HL-60 (cell line): ENCODE results near the gene ITGA5.

Experiments
- DNase-seq, 2 experiments: peaks; one replicate each; pipeline ENCODE4 v3.0.0-alpha.2; 2010 to 2020; ENCODE audit warnings: low read depth in 1 of 2, low spot score in 1 of 2
- H3K27ac ChIP-seq: fragments of 250-450 bp; sonication (Bioruptor Pico); replicated peaks from 2 replicates; pipeline ENCODE4 v1.5.1; 2020; ENCODE audit warnings: mild to moderate bottlenecking, moderate library complexity
- H3K27me3 ChIP-seq: fragments of 250-450 bp; sonication (Bioruptor Pico); 2 replicates; pipeline ENCODE4 v1.5.1; 2021; ENCODE audit warnings: mild to moderate bottlenecking, moderate library complexity; ENCODE audit not compliant: insufficient read depth, poor library complexity, severe bottlenecking
- H3K4me3 ChIP-seq: replicated peaks from 2 replicates; pipeline ENCODE4 v1.5.1; 2011; ENCODE audit warnings: mild to moderate bottlenecking, control low read depth, low read length; ENCODE audit not compliant: insufficient read depth
- CTCF ChIP-seq: IDR thresholded peaks from one replicate; pipeline ENCODE4 v1.5.1; 2011; ENCODE audit warnings: low read length, control low read depth, inconsistent platforms; ENCODE audit not compliant: insufficient read depth
- GABPA ChIP-seq: IDR thresholded peaks from 2 replicates; pipeline ENCODE4 v1.6.1; 2012; ENCODE audit warnings: low read depth
- POLR2AphosphoS5 ChIP-seq: IDR thresholded peaks from 2 replicates; pipeline ENCODE4 v1.6.1; 2012; ENCODE audit warnings: low read depth
- REST ChIP-seq: IDR thresholded peaks from 2 replicates; pipeline ENCODE4 v1.6.1; 2012; ENCODE audit warnings: low read depth; ENCODE audit not compliant: insufficient replicate concordance
- SPI1 ChIP-seq: IDR thresholded peaks from 2 replicates; pipeline ENCODE4 v1.6.1; 2012; ENCODE audit warnings: low read depth, mild to moderate bottlenecking, borderline replicate concordance

Gene ITGA5

GRCh38 chr12:54404061-54405004, 14.7 kb downstream of the ITGA5 start:
- no peak overlapping the region; the same call in 1 of the 2 replicates for H3K27ac ChIP-seq
- peak in 1 of 2 experiments; percentile 60 for DNase-seq
- no peaks in the 10 kb centered on the region for H3K27me3 ChIP-seq
- H3K4me3 ChIP-seq = no peak overlapping the region
- peak; percentile 98 for TF ChIP-seq CTCF
- TF ChIP-seq SPI1 = no peak

GRCh38 chr12:54401119-54401518, 17.9 kb downstream of the ITGA5 start:
- Histone ChIP-seq H3K4me3 (no peak overlapping the region), H3K27me3 (no peaks in the 10 kb centered on the region), H3K27ac (no peak overlapping the region)
- no peak for TF ChIP-seq GABPA
- TF ChIP-seq POLR2AphosphoS5 = 0 out of 2 replicates have a peak, but pooled peaks have one; percentile 8
- DNase-seq = no peak

GRCh38 chr12:54398995-54399793, 19.9 kb downstream of the ITGA5 start:
- DNase-seq = peak in 1 of 2 experiments; percentile 90
- Histone ChIP-seq H3K4me3 (no peak overlapping the region), H3K27me3 (no peaks in the 10 kb centered on the region), H3K27ac (no peak overlapping the region)
- TF ChIP-seq POLR2AphosphoS5 (peak; percentile 56), SPI1 (no peak), GABPA (no peak), REST (no peak), CTCF (peak; percentile 94)

GRCh38 chr12:54398218-54398617, 20.8 kb downstream of the ITGA5 start:
- TF ChIP-seq REST (no peak), GABPA (no peak), CTCF (no peak), SPI1 (no peak), POLR2AphosphoS5 (no peak)
- no peak for DNase-seq
- no peaks in the 10 kb centered on the region for H3K27me3 ChIP-seq

More at GRCh38 chr12:54398218-54398617, 20.8 kb downstream of the ITGA5 start:
- no peak overlapping the region for H3K4me3 ChIP-seq
- H3K27ac ChIP-seq = no peak overlapping the region
